ENCODE results near the gene OR4D1. TPM values are rescaled to one million over a fixed set of nuclear protein-coding genes. Genes with fewer than 3 reads are reported as not detected.

The OR4D1 gene
- total RNA-seq, 1 donor = not detected

- peaks cover 9% of the 10 kb centered on the region for H3K4me1 ChIP-seq (ENCODE audit: insufficient read depth, low read length)
- no peaks in the 10 kb centered on the region for H3K79me2 ChIP-seq (ENCODE audit: insufficient read depth, low read length)
- no peaks in the 10 kb centered on the region for H3K9me3 ChIP-seq (ENCODE audit: low read depth, low read length)
- no peak overlapping the region for H3K4me3 ChIP-seq (ENCODE audit: insufficient read depth, low read length)
- H2AFZ ChIP-seq (ENCODE audit: low read length) = no peak overlapping the region
- H4K20me1 ChIP-seq (ENCODE audit: insufficient read depth, low read length) = peaks cover 4% of the 10 kb centered on the region
- peak; percentile 97 for DNase-seq (ENCODE audit: insufficient read length, low spot score, missing footprints)
- no peaks in the 10 kb centered on the region for H3K36me3 ChIP-seq (ENCODE audit: insufficient read depth, low read length)
- H3K27ac ChIP-seq (ENCODE audit: low read depth, low read length) = no peak overlapping the region
- peak overlapping the region; percentile 38 for H3K4me2 ChIP-seq (ENCODE audit: insufficient read depth, low read length)
- TF ChIP-seq CTCF (IDR thresholded peaks at IDR 0.05; ENCODE audit: extremely low read depth, low read depth, low read length) = no peak
- H3K27me3 ChIP-seq (ENCODE audit: insufficient read depth, low read length) = peaks cover 31% of the 10 kb centered on the region
Observed at GRCh38 chr17:58189436-58190146, 41.4 kb downstream of the OR4D1 start.

GRCh38 chr17:58191241-58191896 is 43.2 kb downstream of the OR4D1 start:
- no peak for DNase-seq (ENCODE audit: insufficient read length, low spot score, missing footprints)
- Histone ChIP-seq H3K4me1 (ENCODE audit: insufficient read depth, low read length) (peaks cover 9% of the 10 kb centered on the region), H4K20me1 (ENCODE audit: insufficient read depth, low read length) (peaks cover 4% of the 10 kb centered on the region), H3K9me3 (ENCODE audit: low read depth, low read length) (no peaks in the 10 kb centered on the region), H3K79me2 (ENCODE audit: insufficient read depth, low read length) (no peaks in the 10 kb centered on the region), H2AFZ (ENCODE audit: low read length) (no peak overlapping the region), H3K36me3 (ENCODE audit: insufficient read depth, low read length) (no peaks in the 10 kb centered on the region), H3K27ac (ENCODE audit: low read depth, low read length) (no peak overlapping the region), H3K4me2 (ENCODE audit: insufficient read depth, low read length) (no peak overlapping the region), H3K4me3 (ENCODE audit: insufficient read depth, low read length) (no peak overlapping the region), H3K27me3 (ENCODE audit: insufficient read depth, low read length) (peaks cover 36% of the 10 kb centered on the region)
- no peak for TF ChIP-seq CTCF (IDR thresholded peaks at IDR 0.05; ENCODE audit: extremely low read depth, low read depth, low read length)

GRCh38 chr17:58192612-58193011 is 44.4 kb downstream of the OR4D1 start, which contains the start of gene EPX:
TSS of gene EPX (plus strand) at chr17:58192726. CDS start at chr17:58192847, 121 bp downstream.
- no peak within 1 kb of the TSS for H3K27ac ChIP-seq (ENCODE audit: low read depth, low read length)
- peaks cover 9% of the 10 kb centered on the region for H3K4me1 ChIP-seq (ENCODE audit: insufficient read depth, low read length)
- H2AFZ ChIP-seq (ENCODE audit: low read length) = no peak within 1 kb of the TSS
- H3K36me3 ChIP-seq (ENCODE audit: insufficient read depth, low read length) = no peaks in the 10 kb centered on the region
- no peaks in the 10 kb centered on the region for H3K9me3 ChIP-seq (ENCODE audit: low read depth, low read length)
- H3K4me3 ChIP-seq (ENCODE audit: insufficient read depth, low read length) = no peak within 1 kb of the TSS
- H3K79me2 ChIP-seq (ENCODE audit: insufficient read depth, low read length) = no peaks in the 10 kb centered on the region
- no peak within 1 kb of the TSS for H3K4me2 ChIP-seq (ENCODE audit: insufficient read depth, low read length)
- H3K27me3 ChIP-seq (ENCODE audit: insufficient read depth, low read length) = peaks cover 40% of the 10 kb centered on the region
- peaks cover 4% of the 10 kb centered on the region for H4K20me1 ChIP-seq (ENCODE audit: insufficient read depth, low read length)
- TF ChIP-seq CTCF (IDR thresholded peaks at IDR 0.05; ENCODE audit: extremely low read depth, low read depth, low read length) = no peak
- DNase-seq (ENCODE audit: insufficient read length, low spot score, missing footprints) = no peak

- no peak for DNase-seq (ENCODE audit: insufficient read length, low spot score, missing footprints)
- Histone ChIP-seq H3K27me3 (ENCODE audit: insufficient read depth, low read length) (peaks cover 35% of the 10 kb centered on the region), H2AFZ (ENCODE audit: low read length) (no peak overlapping the region), H3K9me3 (ENCODE audit: low read depth, low read length) (no peaks in the 10 kb centered on the region), H3K27ac (ENCODE audit: low read depth, low read length) (no peak overlapping the region), H3K79me2 (ENCODE audit: insufficient read depth, low read length) (no peaks in the 10 kb centered on the region), H4K20me1 (ENCODE audit: insufficient read depth, low read length) (peaks cover 4% of the 10 kb centered on the region), H3K36me3 (ENCODE audit: insufficient read depth, low read length) (no peaks in the 10 kb centered on the region), H3K4me1 (ENCODE audit: insufficient read depth, low read length) (peaks cover 9% of the 10 kb centered on the region), H3K4me3 (ENCODE audit: insufficient read depth, low read length) (no peak overlapping the region), H3K4me2 (ENCODE audit: insufficient read depth, low read length) (no peak overlapping the region)
- no peak for TF ChIP-seq CTCF (IDR thresholded peaks at IDR 0.05; ENCODE audit: extremely low read depth, low read depth, low read length)
Observed at GRCh38 chr17:58193641-58194255, 45.6 kb downstream of the OR4D1 start.

All from osteoblast (primary cell).